Activated T-cell treated with anti-CD3 and anti-CD28 coated beads, Interleukin-2, amount 50 U/mL, for 72 hours (primary cell): Measurements from ENCODE around the gene FAM107B. TPM values are rescaled to one million over a fixed set of nuclear protein-coding genes. Genes with fewer than 3 reads are reported as not detected.

ENCODE experiments used
- ATAC-seq, 2 donors: fragments of 150-1000 bp; cut with Tn5 transposase; replicated peaks in 1 of 2; 2 replicates each; pipeline ENCODE4 v1.10.0; 2021; ENCODE audit warnings: moderate library complexity in 2 of 2, mild to moderate bottlenecking in 1 of 2
- DNase-seq, 2 donors: peaks; one replicate each; pipeline ENCODE4 v3.0.0; 2021 to 2022; ENCODE audit warnings: mixed read lengths in 1 of 2
- H3K27ac Mint-ChIP-seq: one replicate; pipeline ENCODE4 v1.8.0; 2022; ENCODE audit warnings: mild to moderate bottlenecking, moderate library complexity, mixed read lengths
- H3K27me3 Mint-ChIP-seq: one replicate; pipeline ENCODE4 v1.8.0; 2022; ENCODE audit warnings: low read depth, mixed read lengths
- H3K36me3 Mint-ChIP-seq, 2 donors: one replicate each; pipeline ENCODE4 v1.8.0; 2022; ENCODE audit warnings: mixed read lengths in 2 of 2, mild to moderate bottlenecking in 1 of 2; ENCODE audit not compliant: insufficient read depth in 2 of 2
- H3K4me1 Mint-ChIP-seq: one replicate; pipeline ENCODE4 v1.8.0; 2022; ENCODE audit warnings: low read depth, mixed read lengths
- H3K4me3 Mint-ChIP-seq, 2 donors: one replicate each; pipeline ENCODE4 v1.8.0; 2022; ENCODE audit warnings: mild to moderate bottlenecking in 2 of 2, mixed read lengths in 2 of 2, moderate library complexity in 2 of 2
- H3K9me3 Mint-ChIP-seq, 2 donors: one replicate each; pipeline ENCODE4 v1.8.0; 2022; ENCODE audit warnings: mixed read lengths in 2 of 2
- total RNA-seq, 2 donors: library from RNA; stranded (reverse); gene quantifications; one replicate each; pipeline ENCODE4 v1.2.3, GENCODE V29; 2022

The FAM107B gene
- total RNA-seq, 2 donors from 2014 or later, result 163 to 180 TPM

- DNase-seq (no peak), ATAC-seq (no peak)
- H3K4me3 Mint-ChIP-seq, result no peak overlapping the region
- H3K4me1 Mint-ChIP-seq, result peaks cover 38% of the 10 kb centered on the region
- H3K9me3 Mint-ChIP-seq, result peaks cover 1 to 2% of the 10 kb centered on the region in 2 donors
- H3K27me3 Mint-ChIP-seq, result no peaks in the 10 kb centered on the region
- H3K27ac Mint-ChIP-seq, result no peak overlapping the region
- H3K36me3 Mint-ChIP-seq, result peaks cover 12 to 45% of the 10 kb centered on the region in 2 donors
Measured at GRCh38 chr10:14510346-14510745, 264.4 kb downstream of the FAM107B start.

GRCh38 chr10:14508725-14509124 lies 266.0 kb downstream of the FAM107B start:
- ATAC-seq, result no peak
- no peaks in the 10 kb centered on the region for H3K27me3 Mint-ChIP-seq

GRCh38 chr10:14507781-14508180 lies 266.9 kb downstream of the FAM107B start:
- Mint-ChIP-seq H3K36me3 (peaks cover 10 to 39% of the 10 kb centered on the region in 2 donors), H3K4me3 (peak overlapping the region; percentile 3 to 59), H3K9me3 (peaks cover 0 to 1% of the 10 kb centered on the region in 2 donors), H3K27ac (no peak overlapping the region), H3K4me1 (peaks cover 45% of the 10 kb centered on the region), H3K27me3 (no peaks in the 10 kb centered on the region)
- DNase-seq, result no peak
- ATAC-seq, result peak in 1 of 2 donors; percentile 4

More at GRCh38 chr10:14508725-14509124, 266.0 kb downstream of the FAM107B start:
- Mint-ChIP-seq H3K9me3 (peaks cover 1 to 2% of the 10 kb centered on the region in 2 donors), H3K36me3 (peaks cover 12 to 42% of the 10 kb centered on the region in 2 donors), H3K27ac (peak overlapping the region; percentile 27), H3K4me1 (peaks cover 42% of the 10 kb centered on the region), H3K4me3 (peak overlapping the region in 1 of 2 donors; percentile 34)
- no peak for DNase-seq

- Mint-ChIP-seq H3K4me1 (peaks cover 45% of the 10 kb centered on the region), H3K36me3 (peaks cover 9 to 33% of the 10 kb centered on the region in 2 donors), H3K4me3 (peak overlapping the region; percentile 24 to 59), H3K9me3 (peaks cover 0 to 1% of the 10 kb centered on the region in 2 donors), H3K27me3 (no peaks in the 10 kb centered on the region), H3K27ac (no peak overlapping the region)
- DNase-seq (peak; percentile 35 to 48), ATAC-seq (peak; percentile 69 to 73)
Measured at GRCh38 chr10:14507176-14507575, 267.5 kb downstream of the FAM107B start.

GRCh38 chr10:14502431-14502830 lies 272.3 kb downstream of the FAM107B start:
- ATAC-seq (no peak), DNase-seq (no peak)
- Mint-ChIP-seq H3K4me3 (no peak overlapping the region), H3K4me1 (peaks cover 38% of the 10 kb centered on the region), H3K9me3 (no peaks in the 10 kb centered on the region), H3K27me3 (no peaks in the 10 kb centered on the region), H3K36me3 (peaks cover 0 to 5% of the 10 kb centered on the region in 2 donors), H3K27ac (no peak overlapping the region)

GRCh38 chr10:14500172-14500765 lies 274.4 kb downstream of the FAM107B start:
- no peaks in the 10 kb centered on the region for H3K9me3 Mint-ChIP-seq
- ATAC-seq, result no peak
- no peak overlapping the region for H3K27ac Mint-ChIP-seq
- H3K36me3 Mint-ChIP-seq, result no peaks in the 10 kb centered on the region
- H3K27me3 Mint-ChIP-seq, result no peaks in the 10 kb centered on the region
- peaks cover 22% of the 10 kb centered on the region for H3K4me1 Mint-ChIP-seq
- DNase-seq, result no peak
- H3K4me3 Mint-ChIP-seq, result no peak overlapping the region

- Mint-ChIP-seq H3K4me1 (peaks cover 22% of the 10 kb centered on the region), H3K9me3 (no peaks in the 10 kb centered on the region), H3K36me3 (no peaks in the 10 kb centered on the region), H3K27ac (no peak overlapping the region), H3K27me3 (no peaks in the 10 kb centered on the region), H3K4me3 (no peak overlapping the region)
- ATAC-seq, result peak in 1 of 2 donors; percentile 27
- DNase-seq, result no peak
Measured at GRCh38 chr10:14499601-14499904, 275.1 kb downstream of the FAM107B start.

GRCh38 chr10:14498326-14498725 lies 276.4 kb downstream of the FAM107B start:
- DNase-seq (no peak), ATAC-seq (no peak)
- no peak overlapping the region for H3K27ac Mint-ChIP-seq
- no peaks in the 10 kb centered on the region for H3K36me3 Mint-ChIP-seq
- H3K27me3 Mint-ChIP-seq, result no peaks in the 10 kb centered on the region
- peaks cover 15% of the 10 kb centered on the region for H3K4me1 Mint-ChIP-seq
- no peak overlapping the region for H3K4me3 Mint-ChIP-seq
- no peaks in the 10 kb centered on the region for H3K9me3 Mint-ChIP-seq

- Mint-ChIP-seq H3K27ac (no peak overlapping the region), H3K9me3 (no peaks in the 10 kb centered on the region), H3K4me3 (no peak overlapping the region), H3K4me1 (no peaks in the 10 kb centered on the region), H3K36me3 (no peaks in the 10 kb centered on the region), H3K27me3 (peaks cover 15% of the 10 kb centered on the region)
- no peak for DNase-seq
- no peak for ATAC-seq
Measured at GRCh38 chr10:14491811-14492210, 282.9 kb downstream of the FAM107B start.

GRCh38 chr10:14489522-14490177 lies 285.0 kb downstream of the FAM107B start:
- Mint-ChIP-seq H3K27me3 (peaks cover 27% of the 10 kb centered on the region), H3K9me3 (no peaks in the 10 kb centered on the region), H3K27ac (no peak overlapping the region), H3K4me1 (no peaks in the 10 kb centered on the region), H3K36me3 (no peaks in the 10 kb centered on the region), H3K4me3 (no peak overlapping the region)
- ATAC-seq (no peak), DNase-seq (no peak)

GRCh38 chr10:14487488-14487883 lies 287.2 kb downstream of the FAM107B start:
- H3K27me3 Mint-ChIP-seq, result peaks cover 35% of the 10 kb centered on the region
- no peak overlapping the region for H3K27ac Mint-ChIP-seq
- no peaks in the 10 kb centered on the region for H3K9me3 Mint-ChIP-seq
- no peak overlapping the region for H3K4me3 Mint-ChIP-seq
- DNase-seq, result no peak
- no peaks in the 10 kb centered on the region for H3K4me1 Mint-ChIP-seq
- no peak for ATAC-seq
- H3K36me3 Mint-ChIP-seq, result peaks cover 0 to 2% of the 10 kb centered on the region in 2 donors

- no peak overlapping the region for H3K27ac Mint-ChIP-seq
- no peak for DNase-seq
- H3K4me3 Mint-ChIP-seq, result no peak overlapping the region
- no peak for ATAC-seq
- H3K9me3 Mint-ChIP-seq, result no peaks in the 10 kb centered on the region
- H3K27me3 Mint-ChIP-seq, result peaks cover 35% of the 10 kb centered on the region
- peaks cover 0 to 2% of the 10 kb centered on the region in 2 donors for H3K36me3 Mint-ChIP-seq
- no peaks in the 10 kb centered on the region for H3K4me1 Mint-ChIP-seq
Measured at GRCh38 chr10:14486777-14487487, 287.8 kb downstream of the FAM107B start.

GRCh38 chr10:14485986-14486385 lies 288.7 kb downstream of the FAM107B start:
- Mint-ChIP-seq H3K9me3 (no peaks in the 10 kb centered on the region), H3K27ac (no peak overlapping the region), H3K4me3 (no peak overlapping the region), H3K36me3 (peaks cover 0 to 2% of the 10 kb centered on the region in 2 donors), H3K27me3 (peaks cover 35% of the 10 kb centered on the region), H3K4me1 (no peaks in the 10 kb centered on the region)
- ATAC-seq, result no peak
- no peak for DNase-seq
